HG02642 (cell line): ENCODE results near the gene GSS.
"Not testable (repeated sequence)": the region's sequence is repeated elsewhere in the genome, so short reads cannot be mapped to it uniquely, and the experiment has no call there.

Experiments used
- ATAC-seq: cut with Tn5 transposase; IDR thresholded peaks from one replicate; pipeline ENCODE4 v1.9.1; 2021; ENCODE audit warnings: mild to moderate bottlenecking; ENCODE audit not compliant: unreplicated experiment, poor library complexity

The GSS gene

DNA sequence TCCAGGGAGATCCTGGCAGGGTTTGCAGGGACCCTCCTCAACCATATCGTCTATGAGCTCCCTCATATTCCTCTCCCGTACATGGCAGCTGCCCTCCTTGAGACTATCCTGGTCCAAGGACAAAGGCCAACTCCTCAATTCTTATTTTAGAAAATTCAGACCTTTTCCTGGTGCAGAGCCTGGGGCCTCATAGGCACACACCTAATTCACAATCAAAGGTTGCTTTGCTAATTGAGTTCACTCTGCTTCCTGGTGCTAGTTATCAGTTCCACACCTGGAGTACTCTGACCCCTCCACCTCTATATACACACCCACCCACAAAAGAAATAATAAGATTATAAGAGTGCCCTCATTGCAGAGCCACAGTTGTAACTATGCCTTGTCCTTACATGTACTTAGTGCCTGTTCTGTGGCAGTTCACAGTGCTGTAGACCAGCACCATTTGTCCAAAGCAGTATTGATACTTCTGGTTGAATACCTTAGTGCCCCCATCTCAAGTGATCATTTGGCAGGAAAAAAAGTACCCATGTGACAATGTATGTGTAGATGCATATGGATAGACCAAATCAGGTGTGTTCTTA lies 38.7 kb downstream of the GSS start:
- ATAC-seq: no peak

DNA sequence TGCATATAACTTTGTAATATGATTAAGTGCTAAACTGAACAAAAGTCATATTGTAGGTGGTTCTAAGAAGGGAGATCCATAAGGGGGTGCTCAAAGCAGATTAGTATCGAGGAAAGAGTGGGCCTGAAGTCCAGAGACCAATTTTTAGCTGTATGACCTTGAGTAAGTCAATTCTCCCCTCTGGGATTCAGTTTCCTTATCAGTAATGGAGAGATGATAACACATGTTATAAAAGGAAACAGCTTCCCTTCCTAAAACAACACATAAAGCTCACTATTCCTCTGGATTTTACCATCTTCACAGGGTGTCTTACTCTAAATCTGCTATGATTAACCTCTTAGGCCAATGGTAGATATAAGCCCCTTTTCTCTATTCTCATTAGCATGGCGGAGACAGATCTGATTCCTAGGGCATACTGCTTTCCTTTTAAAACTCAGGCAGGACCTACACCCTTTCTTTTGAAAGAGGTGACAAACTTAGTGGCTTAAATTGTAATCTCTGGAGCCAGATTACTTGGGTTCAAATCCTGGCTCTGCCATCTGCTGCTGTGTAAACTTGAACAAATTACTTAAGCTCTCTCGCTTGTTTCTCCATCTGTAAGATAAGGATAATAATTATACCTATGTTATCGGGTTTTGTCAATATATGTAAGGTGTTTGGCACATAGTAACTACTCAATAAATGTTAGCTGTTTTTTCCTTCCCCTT lies 39.7 kb downstream of the GSS start:
- ATAC-seq: no peak

DNA sequence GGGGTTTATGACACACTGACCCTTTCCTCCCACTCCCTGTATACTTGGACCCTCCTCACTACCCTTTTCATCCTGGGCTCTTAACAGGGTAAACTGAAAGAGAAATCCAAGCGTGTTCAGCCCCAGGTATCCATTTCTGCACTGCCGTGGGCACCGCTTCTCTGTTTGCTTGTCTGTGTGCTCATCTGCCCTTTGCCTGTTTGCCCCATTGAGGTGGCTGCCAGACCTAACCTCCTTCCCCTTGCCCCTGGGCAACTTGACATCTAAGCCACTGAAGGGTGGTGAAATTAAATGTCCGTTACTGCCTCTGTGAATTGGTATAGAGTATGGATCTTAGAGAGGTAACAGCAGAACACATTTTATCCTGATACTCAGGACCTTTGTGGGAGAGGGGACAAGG lies 40.5 kb downstream of the GSS start:
- no peak for ATAC-seq

DNA sequence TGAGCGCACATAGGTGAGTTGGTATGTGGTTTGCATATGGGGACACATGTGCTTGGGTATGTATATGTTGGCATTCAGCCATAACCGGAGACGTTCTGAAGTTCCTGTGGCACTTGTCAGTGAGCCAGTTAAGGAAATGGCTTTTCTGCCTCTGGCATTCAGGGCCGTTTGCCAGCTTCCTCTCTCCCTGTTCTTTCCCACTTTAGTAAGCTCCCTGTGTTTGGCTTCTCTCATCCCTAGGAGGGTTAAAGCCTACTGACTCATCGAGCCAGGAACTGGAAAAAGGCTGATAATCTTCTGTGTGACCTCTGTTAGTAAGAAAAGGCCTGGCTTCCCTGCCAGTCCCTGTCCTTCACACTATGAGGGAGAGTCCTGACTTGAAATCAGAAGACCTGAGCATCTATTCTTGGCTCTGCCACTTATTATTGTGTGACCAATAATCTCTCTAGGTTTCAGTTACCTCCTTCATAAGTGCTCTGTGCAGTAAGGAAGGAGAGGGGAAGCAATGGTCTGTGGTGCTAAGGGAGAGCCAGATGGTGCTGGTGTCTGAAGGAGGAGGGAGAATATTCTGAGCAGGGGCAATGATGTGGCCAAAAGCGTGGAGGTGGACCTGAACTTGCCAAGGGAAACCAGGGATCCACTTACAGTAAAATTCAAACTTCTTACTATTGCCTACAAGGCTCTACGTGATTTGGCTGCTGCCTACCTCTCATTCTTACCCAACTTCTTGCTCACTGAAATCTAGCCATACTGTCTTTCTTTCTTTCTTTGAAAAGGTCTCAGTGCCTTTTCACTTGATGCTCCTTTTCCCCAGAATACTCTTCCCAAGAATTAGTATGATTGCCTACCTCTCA lies 47.8 kb downstream of the GSS start:
- ATAC-seq: no peak

DNA sequence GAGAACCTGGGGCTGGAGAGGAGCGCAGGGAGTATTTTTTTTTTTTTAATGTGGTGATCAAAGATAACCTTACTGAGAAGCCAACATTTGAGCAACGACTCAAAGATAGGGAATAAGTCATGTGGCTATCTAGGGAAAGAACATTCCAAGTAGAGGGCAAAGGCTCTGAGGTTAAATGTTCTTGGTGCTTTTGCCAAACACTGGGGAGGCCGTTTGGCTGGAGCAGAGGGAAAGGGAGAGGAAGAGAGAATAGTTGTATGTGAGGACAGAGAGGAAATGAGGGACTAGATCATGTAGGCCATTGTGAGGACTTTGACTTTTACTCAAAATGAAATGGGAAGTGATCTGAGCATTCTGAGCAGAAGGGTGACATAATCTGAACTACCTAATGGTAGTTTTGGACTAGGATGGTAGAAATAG lies 51.4 kb downstream of the GSS start:
- no peak for ATAC-seq

DNA sequence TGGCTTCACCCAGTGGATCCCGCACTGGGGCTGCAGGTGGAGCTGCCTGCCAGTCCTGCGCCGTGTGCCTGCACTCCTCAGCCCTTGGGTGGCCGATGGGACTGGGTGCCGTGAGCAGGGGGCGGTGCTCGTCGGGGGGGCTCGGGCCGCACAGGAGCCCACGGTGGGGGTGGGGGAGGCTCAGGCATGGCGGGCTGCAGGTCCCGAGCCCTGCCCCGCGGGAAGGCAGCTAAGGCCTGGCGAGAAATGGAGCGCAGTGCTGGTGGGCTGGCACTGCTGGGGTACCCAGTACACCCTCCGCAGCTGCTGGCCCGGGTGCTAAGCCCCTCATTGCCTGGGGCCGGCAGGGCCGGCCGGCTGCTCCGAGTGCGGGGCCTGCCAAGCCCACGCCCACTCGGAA lies 56.9 kb downstream of the GSS start:
- not testable (repeated sequence) for ATAC-seq

DNA sequence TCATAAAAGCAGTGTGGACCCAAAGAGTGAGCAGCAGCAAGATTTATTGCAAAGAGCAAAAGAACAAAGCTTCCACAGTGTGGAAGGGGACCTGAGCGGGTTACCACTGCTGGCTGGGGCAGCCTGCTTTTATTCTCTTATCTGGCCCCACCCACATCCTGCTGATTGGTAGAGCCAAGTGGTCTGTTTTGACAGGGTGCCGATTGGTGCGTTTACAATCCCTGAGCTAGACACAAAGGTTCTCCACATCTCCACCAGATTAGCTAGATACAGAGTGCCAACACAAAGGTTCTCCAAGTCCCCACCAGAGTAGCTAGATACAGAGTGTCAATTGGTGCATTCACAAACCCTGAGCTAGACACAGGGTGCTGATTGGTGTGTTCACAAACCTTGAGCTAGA lies 57.5 kb downstream of the GSS start:
- not testable (repeated sequence) for ATAC-seq

DNA sequence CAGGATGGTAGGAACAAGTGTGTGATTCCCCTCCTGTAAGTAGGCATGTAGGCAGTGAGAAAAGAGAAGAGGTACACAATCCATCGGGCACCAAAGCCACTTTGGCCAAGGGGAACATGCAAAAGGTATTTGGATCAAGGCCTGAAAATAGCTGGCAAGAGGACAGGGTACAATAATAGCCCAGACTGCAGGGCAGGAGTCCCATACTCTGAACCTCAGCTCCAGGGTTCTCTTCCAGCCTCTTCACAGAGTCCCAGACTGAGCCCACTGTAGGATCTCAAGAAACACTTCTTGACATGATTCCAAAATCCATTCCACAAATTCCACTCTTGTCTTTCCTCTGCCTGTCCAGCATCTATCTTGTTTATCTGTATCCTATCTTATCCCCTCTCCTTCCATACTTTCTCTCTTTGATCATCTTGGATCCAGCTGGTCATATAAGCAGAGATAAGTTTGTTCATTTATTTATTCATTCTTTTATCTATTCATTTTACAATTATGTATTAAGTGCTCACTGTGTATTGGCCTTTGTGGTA lies 59.5 kb downstream of the GSS start:
- no peak for ATAC-seq

DNA sequence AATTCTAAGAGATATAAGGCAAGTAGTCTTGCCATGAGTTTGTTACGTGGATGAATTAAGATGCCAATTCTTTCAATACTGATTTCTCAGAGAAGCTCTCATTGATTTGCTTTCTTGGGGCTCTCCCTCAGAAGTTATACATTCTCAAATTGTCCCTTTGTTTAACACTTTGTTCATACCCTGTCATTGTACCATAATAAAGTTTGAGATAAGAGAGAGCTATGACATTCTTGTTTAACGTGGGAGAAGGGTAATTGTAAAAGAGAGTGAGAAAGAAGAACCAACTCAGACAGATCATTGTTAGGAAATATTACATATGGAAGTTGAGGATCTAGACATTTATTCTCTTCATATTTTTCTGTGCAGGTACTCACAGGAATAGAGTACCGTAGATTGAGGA lies 60.1 kb downstream of the GSS start:
- no peak for ATAC-seq

DNA sequence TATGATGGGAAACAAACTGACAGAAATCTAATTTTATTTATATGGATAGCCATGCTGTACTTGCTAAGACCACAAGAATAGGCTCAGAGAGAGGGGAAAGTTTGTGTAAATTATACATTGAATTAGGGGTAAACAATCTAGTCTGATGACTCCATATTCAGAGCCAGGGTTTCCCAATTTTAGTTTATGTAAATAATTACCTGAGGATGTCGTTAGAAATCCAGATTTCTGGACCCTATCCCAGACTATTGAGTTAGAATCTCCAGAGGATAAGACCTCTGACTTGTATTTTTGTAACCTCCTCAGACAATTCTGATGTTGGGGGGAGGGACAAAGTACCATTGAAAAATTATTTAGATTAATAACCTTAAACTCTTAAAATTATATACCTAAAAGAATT lies 60.9 kb downstream of the GSS start:
- ATAC-seq: no peak

DNA sequence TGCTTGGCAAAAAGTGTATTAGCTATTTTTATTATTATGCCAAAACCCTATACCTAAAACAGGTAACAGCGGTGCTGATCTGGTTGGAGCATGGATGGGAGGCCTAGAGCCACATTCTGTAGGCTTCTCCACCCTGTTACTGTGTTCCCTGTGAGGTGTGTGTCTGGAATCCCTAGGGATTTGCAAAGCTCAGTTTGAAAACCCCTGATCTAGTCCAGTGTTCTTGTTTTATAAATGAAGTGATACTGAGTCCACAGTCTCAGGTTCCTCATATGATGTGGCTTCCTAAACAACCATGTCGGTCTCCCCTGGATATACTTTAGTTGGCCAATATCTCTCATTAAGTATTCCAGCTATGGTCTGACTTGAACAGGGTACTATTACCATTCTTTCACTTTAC lies 62.9 kb downstream of the GSS start:
- ATAC-seq: no peak

DNA sequence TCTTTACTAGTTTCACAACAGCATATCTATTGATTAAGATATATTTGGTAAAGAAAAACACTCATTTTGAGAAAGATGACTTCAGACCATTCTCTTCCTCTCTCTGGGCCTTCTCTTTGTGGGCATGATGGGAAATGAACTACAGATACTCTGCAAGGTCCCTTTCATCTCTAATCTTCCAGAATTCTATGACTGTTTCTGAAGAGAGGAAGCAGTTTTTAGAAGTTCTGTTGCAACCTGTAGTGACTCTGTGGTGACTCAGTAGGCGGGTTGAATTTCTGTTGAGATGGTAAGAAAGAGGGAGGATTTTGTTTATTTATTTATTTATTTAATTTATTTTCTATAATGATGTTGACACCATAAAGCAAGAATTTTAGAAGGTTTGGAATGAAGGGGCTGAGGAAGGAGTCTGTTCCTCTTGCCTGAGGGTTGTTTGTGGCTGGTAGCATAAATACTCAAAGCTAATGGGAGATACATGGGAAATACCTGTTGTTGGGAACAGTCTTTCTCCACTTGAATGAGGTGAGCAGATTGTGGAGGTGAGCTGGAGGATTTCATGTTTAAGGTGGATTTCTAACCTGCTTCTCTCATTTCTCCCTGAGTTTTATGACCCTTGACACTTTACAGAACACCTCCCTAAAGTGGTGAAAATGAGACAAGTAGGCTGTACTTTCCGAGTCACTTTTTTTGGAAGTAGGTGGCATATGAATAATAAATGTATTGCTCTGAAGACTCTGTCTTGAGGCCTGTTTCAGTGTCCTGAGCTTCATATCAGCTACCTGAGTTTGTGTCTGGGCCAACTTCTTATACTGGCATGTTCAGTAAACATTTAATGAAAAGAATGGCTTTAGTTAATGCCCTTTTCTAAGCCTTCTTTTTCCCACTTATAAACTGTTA lies 64.2 kb downstream of the GSS start:
- ATAC-seq: no peak

DNA sequence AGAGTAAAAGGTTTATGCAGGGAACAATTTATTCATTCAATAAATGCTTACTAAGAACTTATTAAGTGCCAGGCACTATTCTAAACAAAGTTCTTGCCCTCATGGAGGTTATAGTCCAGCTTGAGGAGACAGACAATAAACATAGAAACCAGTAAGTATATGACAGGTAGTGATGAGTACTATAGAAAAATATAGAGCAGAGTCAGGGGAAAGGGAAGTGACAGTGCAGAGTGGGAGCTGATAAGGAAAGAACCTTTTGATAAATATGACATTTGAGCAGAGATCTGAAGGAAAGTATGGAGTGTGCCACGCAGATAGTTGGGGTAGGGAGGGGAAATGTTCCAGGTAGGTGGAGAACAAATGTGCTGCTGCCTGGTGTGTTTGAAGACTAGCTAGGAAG lies 67.1 kb downstream of the GSS start:
- no peak for ATAC-seq

DNA sequence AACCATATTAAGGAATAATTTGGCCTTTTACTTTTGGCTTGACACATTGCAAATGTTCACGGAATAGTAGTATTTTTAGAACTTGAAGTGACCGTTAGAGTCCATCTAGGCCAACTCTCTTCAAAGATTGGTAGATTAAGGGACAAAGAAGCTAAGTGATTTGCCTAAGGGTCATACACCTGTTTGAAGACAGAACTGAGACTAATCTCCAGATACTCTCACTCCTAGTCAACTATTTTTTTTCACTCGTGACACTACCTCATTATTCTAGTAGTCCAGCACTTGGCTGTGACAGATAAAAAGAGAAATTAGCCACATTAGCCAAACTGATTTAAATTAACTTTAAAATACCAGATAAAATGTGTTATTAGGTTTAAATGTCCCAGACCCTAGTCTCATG lies 68.6 kb downstream of the GSS start:
- ATAC-seq: no peak

DNA sequence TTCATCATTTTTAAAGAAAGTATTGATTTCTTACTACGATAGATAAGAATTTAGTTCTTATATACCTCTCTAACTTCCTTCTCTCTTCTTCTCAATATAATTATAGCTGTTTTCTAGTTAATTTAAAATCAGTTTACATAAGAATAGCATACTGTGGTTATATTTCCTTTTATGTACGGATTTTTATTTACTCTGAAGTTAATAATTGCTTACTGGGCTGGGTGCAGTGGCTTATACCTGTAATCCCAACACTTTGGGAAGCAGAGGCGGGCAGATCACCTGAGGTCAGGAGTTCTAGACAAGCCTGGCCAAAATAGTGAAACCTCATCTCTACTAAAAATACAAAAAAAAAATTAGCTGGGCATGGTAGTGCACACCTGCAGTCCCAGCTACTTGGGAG lies 69.5 kb downstream of the GSS start:
- no peak for ATAC-seq

DNA sequence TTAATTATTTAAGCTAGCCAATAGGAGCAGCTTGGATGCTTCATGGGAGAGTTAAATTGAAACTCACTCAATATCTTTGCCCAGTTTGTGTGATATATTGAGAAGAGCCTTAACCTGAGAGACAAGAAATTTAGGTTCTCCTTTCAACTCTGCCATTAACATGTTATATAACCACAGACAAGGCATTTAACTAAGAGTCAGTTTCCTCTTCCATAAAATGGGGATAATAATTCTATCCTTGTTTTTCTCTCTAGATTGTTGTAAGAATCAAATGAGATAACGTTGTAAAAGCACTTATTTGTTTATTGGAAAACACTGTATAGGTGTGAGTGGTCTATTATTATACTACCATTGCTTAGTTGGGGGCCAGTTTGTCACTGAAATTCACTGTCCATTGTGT lies 71.3 kb downstream of the GSS start:
- ATAC-seq: no peak

DNA sequence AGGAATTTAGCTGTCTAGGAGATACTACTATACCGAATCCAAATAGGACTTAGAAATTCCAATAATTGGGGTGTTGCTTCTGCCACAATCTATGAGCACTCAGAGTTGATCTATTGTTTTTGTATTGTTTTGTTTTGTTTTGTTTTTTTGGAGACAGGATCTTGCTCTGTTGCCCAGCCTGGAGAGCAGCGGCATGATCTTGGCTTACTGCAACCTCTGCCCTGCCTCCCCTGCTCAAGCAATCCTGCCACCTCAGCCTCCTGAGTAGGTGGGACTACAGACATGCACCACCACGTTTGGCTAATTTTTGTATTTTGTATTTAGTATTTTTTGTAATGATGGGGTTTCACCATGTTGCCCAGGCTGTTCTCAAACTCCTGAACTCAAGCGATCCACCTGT lies 71.8 kb downstream of the GSS start:
- no peak for ATAC-seq

DNA sequence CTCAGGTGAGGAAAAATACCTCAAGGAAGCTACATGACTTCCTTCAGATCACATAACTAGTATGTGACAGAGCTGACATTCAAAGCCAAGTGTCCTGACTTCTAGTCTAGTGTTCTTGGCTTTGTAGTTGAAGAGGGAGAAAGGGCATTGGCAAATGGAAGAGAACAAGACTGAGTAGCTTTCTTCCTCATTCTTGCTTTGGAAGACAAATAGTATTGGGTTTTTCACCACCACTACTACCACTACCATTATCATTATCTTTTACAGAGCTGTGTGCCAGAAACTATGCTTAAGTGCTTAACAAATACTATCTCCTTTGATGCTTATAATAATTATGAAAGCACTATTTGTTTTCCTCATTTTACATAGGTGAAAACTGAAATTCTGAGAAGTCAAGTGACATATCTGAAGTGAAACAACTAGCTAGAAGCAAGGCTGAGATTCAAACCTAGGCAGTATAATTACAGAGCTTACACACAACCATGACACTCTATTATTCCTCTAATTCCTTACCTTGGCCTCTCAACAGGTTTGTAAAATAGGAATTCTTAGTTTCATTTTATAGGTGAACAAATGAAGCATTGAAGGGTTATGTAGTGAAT lies 72.4 kb downstream of the GSS start:
- no peak for ATAC-seq

DNA sequence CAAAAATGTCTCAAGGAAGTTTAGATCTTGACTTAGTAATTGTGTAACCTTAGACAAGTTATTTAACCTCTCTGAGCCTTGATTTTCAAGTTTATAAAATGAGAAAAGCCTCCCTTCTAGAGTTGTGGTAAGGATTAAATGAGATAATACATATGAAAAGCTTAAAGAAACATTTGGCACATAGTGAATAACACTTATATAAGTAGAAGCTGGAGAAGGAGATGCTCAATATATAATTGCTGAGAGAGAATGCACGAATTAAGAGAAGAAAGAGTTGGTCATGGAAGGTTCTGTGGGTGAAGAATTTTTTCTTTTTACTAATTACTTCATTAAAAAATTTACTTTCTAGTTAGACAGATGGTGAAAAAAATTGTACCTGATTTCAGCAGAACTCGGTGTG lies 73.9 kb downstream of the GSS start:
- ATAC-seq: no peak

DNA sequence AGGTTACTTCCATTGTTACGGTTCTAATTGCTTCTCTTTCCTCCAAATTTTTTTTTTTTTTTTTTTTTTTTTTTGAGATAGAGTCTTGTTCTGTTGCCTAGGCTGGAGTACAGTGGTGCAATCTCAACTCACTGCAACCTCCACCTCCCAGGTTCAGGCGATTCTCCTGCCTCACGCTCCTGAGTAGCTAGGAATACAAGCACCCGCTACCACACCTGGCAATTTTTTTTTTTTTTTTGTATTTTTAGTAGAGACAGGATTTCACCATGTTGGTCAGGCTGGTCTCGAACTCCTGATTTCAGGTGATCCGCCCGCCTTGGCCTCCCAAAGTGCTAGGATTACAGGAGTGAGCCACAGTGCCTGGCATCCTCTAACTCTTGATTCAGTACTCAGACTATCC lies 74.6 kb downstream of the GSS start:
- ATAC-seq: not testable (repeated sequence)
